Neural progenitor cell (in vitro differentiated cells): ENCODE results near the gene UGT1A7. TPM values are rescaled to one million over a fixed set of nuclear protein-coding genes. Genes with fewer than 3 reads are reported as not detected.

Experiments used
- DNase-seq: peaks from one replicate; pipeline ENCODE4 v3.0.0-alpha.2; 2016; ENCODE audit warnings: low spot score
- H2AFZ ChIP-seq: fragments of 200-600 bp; sonication (generic); replicated peaks from 2 replicates; pipeline ENCODE4 v1.6.1; 2016; ENCODE audit warnings: antibody characterized with exemption
- H3F3A ChIP-seq: fragments of 200-600 bp; sonication (generic); 2 replicates; pipeline ENCODE4 v1.6.1; 2016; ENCODE audit warnings: antibody characterized with exemption, low read depth
- H3K27ac ChIP-seq: fragments of 200-600 bp; sonication (generic); 2 replicates; pipeline ENCODE4 v1.5.1; 2016; ENCODE audit warnings: mild to moderate bottlenecking
- H3K27me3 ChIP-seq: fragments of 200-600 bp; sonication (generic); 2 replicates; pipeline ENCODE4 v1.6.1; 2016; ENCODE audit warnings: mild to moderate bottlenecking, moderate library complexity
- H3K36me3 ChIP-seq: fragments of 200-600 bp; sonication (generic); 2 replicates; pipeline ENCODE4 v1.5.1; 2016
- H3K4me1 ChIP-seq: fragments of 200-600 bp; sonication (generic); 2 replicates; pipeline ENCODE4 v1.6.1; 2016; ENCODE audit warnings: mixed run types
- H3K4me2 ChIP-seq: fragments of 200-600 bp; sonication (generic); 2 replicates; pipeline ENCODE4 v1.6.1; 2016
- H3K4me3 ChIP-seq: fragments of 200-600 bp; sonication (generic); 2 replicates; pipeline ENCODE4 v1.5.1; 2016
- H3K79me2 ChIP-seq: fragments of 200-600 bp; sonication (generic); 2 replicates; pipeline ENCODE4 v1.6.1; 2016; ENCODE audit warnings: low read depth
- H3K9ac ChIP-seq: fragments of 200-600 bp; sonication (generic); 2 replicates; pipeline ENCODE4 v1.6.1; 2016
- H3K9me3 ChIP-seq: fragments of 200-600 bp; sonication (generic); 2 replicates; pipeline ENCODE4 v1.5.1; 2016; ENCODE audit warnings: low read depth
- H4K20me1 ChIP-seq: fragments of 200-600 bp; sonication (generic); 2 replicates; pipeline ENCODE4 v1.6.1; 2016; ENCODE audit warnings: low read depth
- H3K27ac Mint-ChIP-seq: 3 replicates; pipeline ENCODE4 v1.8.0; 2021; ENCODE audit warnings: mixed read lengths
- H3K27me3 Mint-ChIP-seq: 2 replicates; pipeline ENCODE4 v1.8.0; 2022; ENCODE audit warnings: low read depth, mild to moderate bottlenecking, inconsistent platforms, moderate library complexity, mixed read lengths; ENCODE audit not compliant: insufficient read depth
- H3K36me3 Mint-ChIP-seq: 3 replicates; pipeline ENCODE4 v1.8.0; 2021; ENCODE audit warnings: mixed read lengths
- H3K4me1 Mint-ChIP-seq: 3 replicates; pipeline ENCODE4 v1.8.0; 2021; ENCODE audit warnings: mixed read lengths
- H3K4me3 Mint-ChIP-seq: 3 replicates; pipeline ENCODE4 v1.8.0; 2021; ENCODE audit warnings: mild to moderate bottlenecking, moderate library complexity, mixed read lengths
- H3K9me3 Mint-ChIP-seq: 3 replicates; pipeline ENCODE4 v1.8.0; 2020; ENCODE audit warnings: mixed read lengths
- CTCF ChIP-seq: fragments of 200-600 bp; sonication (generic); IDR thresholded peaks from 2 replicates; pipeline ENCODE4 v1.5.1; 2017; ENCODE audit warnings: antibody characterized with exemption, mild to moderate bottlenecking
- EZH2 ChIP-seq: fragments of 200-600 bp; sonication (generic); IDR thresholded peaks from 2 replicates; pipeline ENCODE4 v1.6.1; 2017; ENCODE audit warnings: antibody characterized with exemption, mild to moderate bottlenecking, moderate library complexity
- EZH2phosphoT487 ChIP-seq: fragments of 200-600 bp; sonication (generic); IDR thresholded peaks from 2 replicates; pipeline ENCODE4 v1.6.1; 2017; ENCODE audit warnings: antibody characterized with exemption
- total RNA-seq: library from RNA; depleted of rRNA; stranded (reverse); fragments of >200 nt; gene quantifications from 2 replicates; pipeline ENCODE4 v1.2.3, GENCODE V29; 2015; ENCODE audit warnings: low replicate concordance

Gene UGT1A7
- total RNA-seq, 1 donor from 2014 or later: not detected

- no peak overlapping the region for H3K27ac ChIP-seq
- no peaks in the 10 kb centered on the region for H3K36me3 Mint-ChIP-seq
- no peak overlapping the region for H2AFZ ChIP-seq
- peaks cover 2% of the 10 kb centered on the region for H3K9me3 Mint-ChIP-seq
- no peak overlapping the region for H3K4me3 ChIP-seq
- TF ChIP-seq EZH2phosphoT487 (no peak), CTCF (no peak), EZH2 (no peak)
- DNase-seq: no peak
- no peaks in the 10 kb centered on the region for H3K9me3 ChIP-seq
- no peaks in the 10 kb centered on the region for H3K36me3 ChIP-seq
- no peak overlapping the region for H3K4me2 ChIP-seq
- H3K27ac Mint-ChIP-seq: no peak overlapping the region
- H3K9ac ChIP-seq: no peak overlapping the region
- no peaks in the 10 kb centered on the region for H3K27me3 ChIP-seq
- no peaks in the 10 kb centered on the region for H4K20me1 ChIP-seq
- H3K4me1 Mint-ChIP-seq: no peaks in the 10 kb centered on the region
- no peaks in the 10 kb centered on the region for H3K4me1 ChIP-seq
- no peaks in the 10 kb centered on the region for H3K79me2 ChIP-seq
- peaks cover 1% of the 10 kb centered on the region for H3K27me3 Mint-ChIP-seq
- no peak overlapping the region for H3K4me3 Mint-ChIP-seq
- no peaks in the 10 kb centered on the region for H3F3A ChIP-seq
Measured at GRCh38 chr2:233708942-233709341, 27.2 kb downstream of the UGT1A7 start.

- H3K4me3 Mint-ChIP-seq: no peak overlapping the region
- DNase-seq: peak; percentile 85
- H4K20me1 ChIP-seq: no peaks in the 10 kb centered on the region
- H3K4me3 ChIP-seq: no peak overlapping the region
- H3K4me1 Mint-ChIP-seq: peaks cover 1% of the 10 kb centered on the region
- no peaks in the 10 kb centered on the region for H3K9me3 Mint-ChIP-seq
- H3K9ac ChIP-seq: no peak overlapping the region
- no peak for TF ChIP-seq EZH2phosphoT487
- no peak for TF ChIP-seq EZH2
- TF ChIP-seq CTCF: peak; percentile 93
- H3K36me3 Mint-ChIP-seq: no peaks in the 10 kb centered on the region
- no peaks in the 10 kb centered on the region for H3K9me3 ChIP-seq
- H3K79me2 ChIP-seq: no peaks in the 10 kb centered on the region
- H3K27ac Mint-ChIP-seq: no peak overlapping the region
- H3K36me3 ChIP-seq: no peaks in the 10 kb centered on the region
- H3K27me3 ChIP-seq: no peaks in the 10 kb centered on the region
- no peaks in the 10 kb centered on the region for H3K4me1 ChIP-seq
- no peak overlapping the region for H3K4me2 ChIP-seq
- H3F3A ChIP-seq: no peaks in the 10 kb centered on the region
- peak overlapping the region; percentile 23 for H2AFZ ChIP-seq
- H3K27ac ChIP-seq: no peak overlapping the region
- peaks cover 3% of the 10 kb centered on the region for H3K27me3 Mint-ChIP-seq
Measured at GRCh38 chr2:233711312-233712008, 29.8 kb downstream of the UGT1A7 start.

DNA sequence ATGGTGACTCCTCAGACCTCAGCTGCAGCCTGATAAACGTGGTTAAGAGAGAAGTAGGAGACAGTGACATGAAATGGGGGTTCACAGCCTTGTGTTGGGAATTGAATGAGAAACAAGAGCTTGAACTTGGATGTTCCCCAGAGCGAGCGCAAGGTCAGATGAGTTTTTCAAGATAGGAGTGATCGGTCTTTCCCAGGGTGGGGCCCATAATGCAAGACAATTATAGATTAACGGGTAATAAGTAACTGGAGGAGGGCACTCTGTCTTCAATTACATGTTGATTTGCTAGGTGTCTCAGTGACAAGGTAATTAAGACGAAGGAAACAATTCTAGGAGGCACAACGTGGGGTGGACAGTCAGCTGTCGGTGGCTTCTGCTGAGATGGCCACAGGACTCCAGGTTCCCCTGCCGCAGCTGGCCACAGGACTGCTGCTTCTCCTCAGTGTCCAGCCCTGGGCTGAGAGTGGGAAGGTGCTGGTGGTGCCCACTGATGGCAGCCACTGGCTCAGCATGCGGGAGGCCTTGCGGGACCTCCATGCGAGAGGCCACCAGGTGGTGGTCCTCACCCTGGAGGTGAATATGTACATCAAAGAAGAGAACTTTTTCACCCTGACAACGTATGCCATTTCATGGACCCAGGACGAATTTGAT is 31.0 kb downstream of the UGT1A7 start, which contains the start of gene UGT1A5:
UGT1A5 (plus strand) TSS at position 297 of the 651 bp plus-strand sequence; CDS start at position 382, 85 bp downstream.
- H3K27me3 Mint-ChIP-seq: peaks cover 3% of the 10 kb centered on the region
- no peak within 1 kb of the TSS for H3K27ac Mint-ChIP-seq

More for the DNA sequence above, 31.0 kb downstream of the UGT1A7 start, which contains the start of gene UGT1A5:
- Mint-ChIP-seq H3K9me3 (no peaks in the 10 kb centered on the region), H3K4me1 (peaks cover 5% of the 10 kb centered on the region), H3K36me3 (no peaks in the 10 kb centered on the region), H3K4me3 (peak within 1 kb of the TSS; percentile 36)
- H3K4me2 ChIP-seq: no peak within 1 kb of the TSS
- TF ChIP-seq CTCF: no peak
- TF ChIP-seq EZH2phosphoT487: no peak
- TF ChIP-seq EZH2: no peak
- H3K4me3 ChIP-seq: no peak within 1 kb of the TSS
- H3K79me2 ChIP-seq: no peaks in the 10 kb centered on the region
- no peaks in the 10 kb centered on the region for H3K36me3 ChIP-seq
- H3K9ac ChIP-seq: no peak within 1 kb of the TSS
- no peaks in the 10 kb centered on the region for H3K4me1 ChIP-seq
- H3F3A ChIP-seq: no peaks in the 10 kb centered on the region
- H2AFZ ChIP-seq: no peak within 1 kb of the TSS
- H3K9me3 ChIP-seq: no peaks in the 10 kb centered on the region
- H3K27me3 ChIP-seq: no peaks in the 10 kb centered on the region
- DNase-seq: no peak
- H3K27ac ChIP-seq: no peak within 1 kb of the TSS
- H4K20me1 ChIP-seq: no peaks in the 10 kb centered on the region
